PC-3 (cell line): Measurements from ENCODE around the gene FAM13A.

Source experiments
- EZH2 ChIP-seq: fragments of 300-600 bp; sonication (generic); IDR thresholded peaks from one replicate; pipeline ENCODE4 v1.6.1; 2017; ENCODE audit warnings: antibody characterized with exemption, mild to moderate bottlenecking, low read length; ENCODE audit not compliant: unreplicated experiment
- EZH2phosphoT487 ChIP-seq: fragments of 300-600 bp; sonication (generic); IDR thresholded peaks from 2 replicates; pipeline ENCODE4 v1.6.1; 2018; ENCODE audit warnings: mild to moderate bottlenecking, antibody characterized with exemption, low read length, borderline replicate concordance
- TF ChIP-seq, protein P1 (sequence below): fragments of 300-600 bp; sonication (generic); conservative IDR thresholded peaks from 2 replicates; pipeline ENCODE4 v1.5.1; 2017; ENCODE audit warnings: antibody characterized with exemption, low read depth, mild to moderate bottlenecking, low read length

DNA sequence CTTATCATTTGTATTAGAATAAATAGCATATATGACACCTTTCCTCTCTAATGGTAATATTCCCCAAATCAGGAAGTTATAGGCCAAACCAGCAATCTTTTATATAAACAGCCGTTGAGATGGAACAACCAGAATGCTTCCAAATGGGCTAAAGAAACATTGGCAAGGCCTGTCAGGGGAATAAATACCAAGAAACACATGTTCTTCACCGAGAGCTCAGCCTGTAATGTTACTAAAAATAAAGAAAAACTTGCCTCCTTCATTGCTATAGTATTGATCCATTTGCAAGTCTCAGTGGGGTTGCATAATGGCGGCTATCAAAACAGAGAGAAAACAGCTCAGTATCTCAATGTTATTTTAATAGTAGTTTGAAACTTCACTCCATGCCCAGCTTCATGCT, 104.9 kb downstream of the FAM13A start:
- TF ChIP-seq, protein P1, sequence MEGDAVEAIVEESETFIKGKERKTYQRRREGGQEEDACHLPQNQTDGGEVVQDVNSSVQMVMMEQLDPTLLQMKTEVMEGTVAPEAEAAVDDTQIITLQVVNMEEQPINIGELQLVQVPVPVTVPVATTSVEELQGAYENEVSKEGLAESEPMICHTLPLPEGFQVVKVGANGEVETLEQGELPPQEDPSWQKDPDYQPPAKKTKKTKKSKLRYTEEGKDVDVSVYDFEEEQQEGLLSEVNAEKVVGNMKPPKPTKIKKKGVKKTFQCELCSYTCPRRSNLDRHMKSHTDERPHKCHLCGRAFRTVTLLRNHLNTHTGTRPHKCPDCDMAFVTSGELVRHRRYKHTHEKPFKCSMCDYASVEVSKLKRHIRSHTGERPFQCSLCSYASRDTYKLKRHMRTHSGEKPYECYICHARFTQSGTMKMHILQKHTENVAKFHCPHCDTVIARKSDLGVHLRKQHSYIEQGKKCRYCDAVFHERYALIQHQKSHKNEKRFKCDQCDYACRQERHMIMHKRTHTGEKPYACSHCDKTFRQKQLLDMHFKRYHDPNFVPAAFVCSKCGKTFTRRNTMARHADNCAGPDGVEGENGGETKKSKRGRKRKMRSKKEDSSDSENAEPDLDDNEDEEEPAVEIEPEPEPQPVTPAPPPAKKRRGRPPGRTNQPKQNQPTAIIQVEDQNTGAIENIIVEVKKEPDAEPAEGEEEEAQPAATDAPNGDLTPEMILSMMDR = no peak
- no peak for TF ChIP-seq EZH2
- TF ChIP-seq EZH2phosphoT487 = no peak
